H1 (cell line): ENCODE data around the gene RAB11FIP3. TPM values are rescaled to one million over a fixed set of nuclear protein-coding genes. Genes with fewer than 3 reads are reported as not detected.

Source experiments
- CHD7 ChIP-seq: fragments of 300-600 bp; sonication (generic); IDR thresholded peaks from 2 replicates; pipeline ENCODE4 v1.7.1; 2012; ENCODE audit warnings: low read length, moderate library complexity, mild to moderate bottlenecking, inconsistent platforms; ENCODE audit not compliant: insufficient replicate concordance
- KDM1A ChIP-seq: fragments of 200-600, 300-600 bp; sonication (generic); IDR thresholded peaks from 2 replicates; pipeline ENCODE4 v1.7.1; 2016; ENCODE audit warnings: mild to moderate bottlenecking, low read length, borderline replicate concordance
- RAD21 ChIP-seq, 2 experiments: IDR thresholded peaks in 1 of 2; conservative IDR thresholded peaks in 1 of 2; 2 replicates each; pipeline ENCODE4 v1.6.1; 2011; ENCODE audit warnings: low read depth in 2 of 2, low read length in 2 of 2, improper control_type of control experiment in 1 of 2, inconsistent platforms in 1 of 2, mild to moderate bottlenecking in 1 of 2, moderate library complexity in 1 of 2
- SP1 ChIP-seq: IDR thresholded peaks from 2 replicates; pipeline ENCODE4 v1.6.1; 2011; ENCODE audit warnings: low read depth, low read length
- SRF ChIP-seq: IDR thresholded peaks from 2 replicates; pipeline ENCODE4 v1.6.1; 2011; ENCODE audit warnings: mild to moderate bottlenecking, low read depth, low read length, moderate library complexity
- polyA plus RNA-seq, 7 experiments: library from polyadenylated mRNA; depleted of rRNA in 3 of 7; stranded (reverse) in 5 of 7; unstranded in 2 of 7; fragments of >200 nt in 5 of 7; fragments of 200-250 nt in 2 of 7; gene quantifications; 1 replicate in 5 of 7; 2 replicates in 1 of 7; 4 replicates in 1 of 7; pipeline versions ENCODE4 v1.2.1 to v1.2.3, GENCODE V29; 2011 to 2013; ENCODE audit warnings: missing spikeins in 2 of 7, mixed read lengths in 2 of 7
- total RNA-seq: library from RNA; stranded (reverse); fragmentation: NEBNext Ultra II Directional; extraction: Animal tissue kit (Norgen Biotek cat#: 25700); gene quantifications from 2 replicates; pipeline ENCODE4 v1.2.1, GENCODE V29; 2021

RAB11FIP3 gene
- total and polyA plus RNA-seq, 2 of the 8 experiments (the other 6 are each of a cell fraction or from before 2014, with no cell fraction given) = 9.3 to 35.2 TPM

- no peak for TF ChIP-seq RAD21 (IDR thresholded peaks at IDR 0.05 in 1 of 2, conservative IDR thresholded peaks at IDR 0.05 in 1 of 2; ENCODE audit: low read depth in 2 of 2, low read length in 2 of 2)
- no peak for TF ChIP-seq CHD7
- TF ChIP-seq SP1 = no peak
- no peak for TF ChIP-seq KDM1A
- no peak for TF ChIP-seq SRF
These were observed 88.5 kb downstream of the RAB11FIP3 start (continued) for GRCh38 chr16:513950-514349.
